Activated CD8-positive, alpha-beta memory T cell treated with anti-CD3 and anti-CD28 coated beads, Interleukin-2, amount 50 U/mL, for 4 hours (primary cell): ENCODE data around the gene EVI5.

Source experiments
- DNase-seq: peaks from one replicate; pipeline ENCODE4 v3.0.0-alpha.2; 2020

EVI5 gene

GRCh38 chr1:92784639-92785500, at the start of gene EVI5:
EVI5 (minus strand) TSS chr1:92785108; CDS start chr1:92736546, 48,562 bp downstream.
- DNase-seq, result peak; percentile 50

GRCh38 chr1:92834617-92835016, 49.7 kb upstream of the EVI5 start:
- DNase-seq, result no peak

- DNase-seq, result no peak
These were observed 48.9 kb upstream of the EVI5 start for GRCh38 chr1:92833840-92834239.

GRCh38 chr1:92832537-92833114, 47.7 kb upstream of the EVI5 start:
- no peak for DNase-seq

GRCh38 chr1:92831762-92832536, 47.0 kb upstream of the EVI5 start, which contains the start of gene RPL5:
RPL5 (plus strand) TSS chr1:92832040; CDS start chr1:92832115, 75 bp downstream.
- peak; percentile 96 for DNase-seq

- peak; percentile 16 for DNase-seq
These were observed 46.5 kb upstream of the EVI5 start for GRCh38 chr1:92831368-92831761.

- DNase-seq, result no peak
These were observed 41.9 kb upstream of the EVI5 start for GRCh38 chr1:92826792-92827191.

- DNase-seq, result no peak
These were observed 38.0 kb upstream of the EVI5 start for GRCh38 chr1:92822879-92823278.

- no peak for DNase-seq
These were observed 35.6 kb upstream of the EVI5 start for GRCh38 chr1:92820551-92820950.

GRCh38 chr1:92820024-92820423, 35.1 kb upstream of the EVI5 start:
- no peak for DNase-seq

GRCh38 chr1:92817986-92818764, 33.3 kb upstream of the EVI5 start:
- DNase-seq, result peak; percentile 19

GRCh38 chr1:92817137-92817697, 32.3 kb upstream of the EVI5 start:
- DNase-seq, result no peak

GRCh38 chr1:92816732-92817131, 31.8 kb upstream of the EVI5 start:
- DNase-seq, result no peak

GRCh38 chr1:92808381-92808780, 23.5 kb upstream of the EVI5 start:
- no peak for DNase-seq

- no peak for DNase-seq
These were observed 20.3 kb upstream of the EVI5 start for GRCh38 chr1:92805216-92805615.

- DNase-seq, result no peak
These were observed 19.9 kb upstream of the EVI5 start for GRCh38 chr1:92804721-92805201.

- no peak for DNase-seq
These were observed 18.4 kb upstream of the EVI5 start for GRCh38 chr1:92803140-92803887.

- DNase-seq, result no peak
These were observed 13.1 kb upstream of the EVI5 start for GRCh38 chr1:92797961-92798360.

- DNase-seq, result no peak
These were observed 12.4 kb upstream of the EVI5 start for GRCh38 chr1:92797297-92797696.

GRCh38 chr1:92795166-92795565, 10.3 kb upstream of the EVI5 start:
- DNase-seq, result no peak

- DNase-seq, result no peak
These were observed 7.5 kb upstream of the EVI5 start for GRCh38 chr1:92792340-92792782.
